NB4 (cell line): ENCODE measurements around the gene SERPINA4.

Experiments
- DNase-seq: peaks from one replicate; pipeline ENCODE4 v3.0.0; 2010; ENCODE audit warnings: low read depth
- H3K4me3 ChIP-seq: one replicate; pipeline ENCODE4 v1.5.1; 2011; ENCODE audit warnings: mild to moderate bottlenecking, low read depth, low read length, moderate library complexity
- CTCF ChIP-seq: IDR thresholded peaks from one replicate; pipeline ENCODE4 v1.5.1; 2012; ENCODE audit warnings: low read depth, low read length
- MAX ChIP-seq: IDR thresholded peaks from 2 replicates; pipeline ENCODE4 v1.6.1; 2011; ENCODE audit warnings: low read depth, low read length
- MYC ChIP-seq: IDR thresholded peaks from 2 replicates; pipeline ENCODE4 v1.6.1; 2011; ENCODE audit warnings: low read depth, low read length
- POLR2A ChIP-seq: IDR thresholded peaks from 2 replicates; pipeline ENCODE4 v1.6.1; 2011; ENCODE audit warnings: mild to moderate bottlenecking; ENCODE audit not compliant: insufficient read length; ENCODE audit errors: extremely low read depth

Gene SERPINA4

GRCh38 chr14:94540031-94540794, 21.0 kb upstream of the SERPINA4 start:
- no peak overlapping the region for H3K4me3 ChIP-seq
- DNase-seq = no peak
- TF ChIP-seq MAX = no peak
- TF ChIP-seq POLR2A = no peak
- TF ChIP-seq MYC = no peak
- TF ChIP-seq CTCF = no peak

- no peak for TF ChIP-seq MAX
- no peak for TF ChIP-seq MYC
- no peak for TF ChIP-seq POLR2A
- no peak for TF ChIP-seq CTCF
- no peak overlapping the region for H3K4me3 ChIP-seq
- DNase-seq = no peak
Observed at GRCh38 chr14:94541234-94541975, 19.8 kb upstream of the SERPINA4 start.

- no peak overlapping the region for H3K4me3 ChIP-seq
- TF ChIP-seq MYC = no peak
- TF ChIP-seq MAX = no peak
- TF ChIP-seq CTCF = no peak
- no peak for TF ChIP-seq POLR2A
- DNase-seq = no peak
Observed at GRCh38 chr14:94542111-94542810, 19.0 kb upstream of the SERPINA4 start.

- DNase-seq = no peak
- TF ChIP-seq MYC = no peak
- TF ChIP-seq MAX = no peak
- no peak for TF ChIP-seq CTCF
- TF ChIP-seq POLR2A = no peak
- no peak overlapping the region for H3K4me3 ChIP-seq
Observed at GRCh38 chr14:94542811-94543440, 18.3 kb upstream of the SERPINA4 start.

- DNase-seq = no peak
- no peak overlapping the region for H3K4me3 ChIP-seq
- TF ChIP-seq POLR2A (no peak), MAX (no peak), CTCF (no peak), MYC (no peak)
Observed at GRCh38 chr14:94543449-94544124, 17.7 kb upstream of the SERPINA4 start.
